GM12874 (cell line): Measurements from ENCODE around the gene STAB2.

Source experiments
- TF ChIP-seq, protein P1 (sequence below): IDR thresholded peaks from 2 replicates; pipeline ENCODE4 v1.5.1; 2011; ENCODE audit warnings: low read depth, mild to moderate bottlenecking, control low read depth, low read length, moderate library complexity; ENCODE audit not compliant: insufficient read depth

Gene STAB2

DNA sequence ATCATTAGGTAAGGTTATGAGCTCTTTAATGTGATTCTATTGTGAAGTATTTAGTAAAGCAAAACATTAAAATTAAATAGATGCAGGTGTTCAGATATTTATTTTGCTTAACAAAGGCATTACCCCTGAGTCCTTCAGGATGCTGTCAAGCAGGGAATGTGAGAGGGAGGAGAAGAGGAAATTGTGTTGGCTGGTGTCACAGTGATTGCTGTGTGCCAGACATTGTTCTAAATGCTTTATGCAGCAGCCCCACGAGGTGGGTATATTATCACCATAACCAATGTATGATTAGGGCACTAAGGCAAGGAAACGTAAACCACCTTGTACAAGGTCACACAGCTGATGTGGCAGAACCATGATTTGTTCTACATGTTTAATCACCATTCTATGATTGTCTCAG is 80.1 kb downstream of the STAB2 start:
- TF ChIP-seq, protein P1, sequence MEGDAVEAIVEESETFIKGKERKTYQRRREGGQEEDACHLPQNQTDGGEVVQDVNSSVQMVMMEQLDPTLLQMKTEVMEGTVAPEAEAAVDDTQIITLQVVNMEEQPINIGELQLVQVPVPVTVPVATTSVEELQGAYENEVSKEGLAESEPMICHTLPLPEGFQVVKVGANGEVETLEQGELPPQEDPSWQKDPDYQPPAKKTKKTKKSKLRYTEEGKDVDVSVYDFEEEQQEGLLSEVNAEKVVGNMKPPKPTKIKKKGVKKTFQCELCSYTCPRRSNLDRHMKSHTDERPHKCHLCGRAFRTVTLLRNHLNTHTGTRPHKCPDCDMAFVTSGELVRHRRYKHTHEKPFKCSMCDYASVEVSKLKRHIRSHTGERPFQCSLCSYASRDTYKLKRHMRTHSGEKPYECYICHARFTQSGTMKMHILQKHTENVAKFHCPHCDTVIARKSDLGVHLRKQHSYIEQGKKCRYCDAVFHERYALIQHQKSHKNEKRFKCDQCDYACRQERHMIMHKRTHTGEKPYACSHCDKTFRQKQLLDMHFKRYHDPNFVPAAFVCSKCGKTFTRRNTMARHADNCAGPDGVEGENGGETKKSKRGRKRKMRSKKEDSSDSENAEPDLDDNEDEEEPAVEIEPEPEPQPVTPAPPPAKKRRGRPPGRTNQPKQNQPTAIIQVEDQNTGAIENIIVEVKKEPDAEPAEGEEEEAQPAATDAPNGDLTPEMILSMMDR: no peak

DNA sequence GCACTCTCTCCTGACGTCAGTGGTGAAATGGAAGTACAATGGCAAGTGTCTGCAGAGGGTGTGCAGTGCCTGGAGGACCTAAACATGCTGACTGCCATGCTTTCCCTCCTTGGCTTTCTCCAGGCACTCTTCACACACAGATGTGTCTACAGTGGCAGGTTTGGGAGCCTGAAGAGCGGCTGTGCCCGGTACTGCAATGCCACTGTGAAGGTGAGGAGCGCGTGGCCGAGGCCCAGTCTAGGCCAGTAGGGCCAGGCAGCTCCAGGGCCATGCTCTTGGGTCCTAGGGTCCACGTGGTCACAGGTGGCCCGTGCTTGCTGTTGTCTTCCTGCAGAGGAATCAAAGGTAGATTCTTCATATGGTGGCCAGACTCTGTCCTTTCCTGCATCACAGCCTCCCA is 81.4 kb downstream of the STAB2 start:
- TF ChIP-seq, protein P1: no peak

DNA sequence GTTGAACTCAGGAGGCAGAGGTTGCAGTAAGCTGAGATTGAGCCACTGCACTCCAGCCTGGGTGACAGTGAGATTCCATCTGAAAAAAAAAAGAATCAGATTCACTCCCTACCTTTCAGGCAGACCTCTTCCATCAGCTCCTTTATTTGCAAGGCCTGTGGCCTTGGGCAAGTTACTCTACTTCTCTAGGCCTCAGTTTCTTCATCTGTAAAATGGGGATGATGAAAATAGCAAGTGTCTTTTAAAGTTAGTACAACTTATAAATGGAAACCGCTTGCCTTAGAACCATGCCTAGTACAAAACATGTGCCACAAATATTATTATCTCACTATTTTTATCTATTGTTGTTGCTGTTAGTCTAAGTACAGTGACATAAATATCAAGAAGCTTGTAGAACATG is 84.3 kb downstream of the STAB2 start:
- TF ChIP-seq, protein P1: no peak

DNA sequence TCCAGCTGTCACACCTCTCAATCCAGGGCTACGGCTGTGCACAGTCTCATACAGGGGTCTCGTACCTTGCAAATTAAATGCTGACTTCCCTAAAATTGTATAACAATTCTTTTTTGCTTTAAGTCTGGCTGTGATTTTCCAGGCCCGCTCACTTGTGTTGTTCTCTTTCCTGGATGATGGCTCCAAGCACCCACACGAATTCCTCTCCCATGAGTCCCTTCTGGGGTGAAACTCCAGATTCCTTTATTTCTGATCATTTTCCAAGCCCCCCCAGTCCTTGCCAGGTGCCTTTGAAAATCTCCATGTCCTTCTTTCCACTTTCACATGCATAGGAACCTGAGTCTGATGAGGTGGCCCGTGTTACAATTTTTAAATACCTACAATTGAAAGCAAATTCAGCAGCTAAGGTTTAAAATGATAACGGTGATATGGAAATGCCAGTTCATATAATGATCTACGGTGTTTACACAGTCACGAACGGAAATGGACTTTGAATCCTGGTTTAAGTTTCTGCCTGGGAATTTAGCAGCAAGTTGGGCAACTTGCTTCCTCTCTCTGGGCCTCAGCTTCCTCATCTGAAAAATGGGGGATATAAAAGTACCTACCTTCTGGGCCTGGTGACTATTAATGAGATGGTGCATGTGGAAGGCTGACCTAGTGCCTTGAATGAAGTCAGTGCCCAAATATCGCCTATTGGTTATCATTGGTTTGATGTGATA is 85.5 kb downstream of the STAB2 start:
- TF ChIP-seq, protein P1: no peak

DNA sequence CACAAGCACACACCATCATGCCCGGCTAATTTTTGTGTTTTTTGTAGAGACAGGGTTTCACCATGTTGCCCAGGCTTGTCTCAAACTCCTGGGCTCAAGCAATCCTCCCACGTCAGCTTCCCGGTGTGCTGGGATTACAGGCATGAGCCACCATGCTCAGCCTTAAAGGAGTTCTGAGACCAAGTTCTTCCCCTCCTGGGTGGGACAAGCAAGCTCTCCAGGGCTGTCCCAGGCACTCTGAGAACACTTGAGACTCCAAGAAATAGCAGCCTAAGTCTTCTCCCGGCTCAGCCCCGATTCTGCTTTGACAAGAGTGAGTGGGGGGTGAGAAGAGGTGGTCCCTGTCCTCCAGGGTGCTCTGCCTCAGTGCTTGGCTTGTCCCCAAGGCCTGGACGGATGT is 86.4 kb downstream of the STAB2 start:
- TF ChIP-seq, protein P1: no peak

DNA sequence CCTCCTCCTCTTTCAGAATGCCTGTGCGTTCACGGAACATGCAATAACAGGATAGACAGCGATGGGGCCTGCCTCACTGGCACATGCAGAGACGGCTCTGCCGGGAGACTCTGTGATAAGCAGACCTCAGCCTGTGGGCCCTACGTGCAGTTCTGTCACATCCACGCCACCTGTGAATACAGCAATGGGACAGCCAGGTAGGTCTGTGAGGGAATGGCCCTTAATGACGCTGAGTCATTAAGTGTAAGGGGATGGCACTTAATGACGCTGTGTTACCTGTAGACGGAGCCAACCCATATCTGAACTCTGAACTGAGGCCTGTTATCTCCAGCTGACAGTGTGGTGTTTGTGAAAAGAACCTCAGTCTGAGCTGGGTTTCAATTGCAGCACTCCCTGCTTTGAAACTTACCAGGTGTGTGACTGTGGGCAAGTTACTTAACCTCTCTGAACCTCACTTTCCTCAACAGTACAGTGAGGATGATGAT is 86.9 kb downstream of the STAB2 start:
- TF ChIP-seq, protein P1: no peak

DNA sequence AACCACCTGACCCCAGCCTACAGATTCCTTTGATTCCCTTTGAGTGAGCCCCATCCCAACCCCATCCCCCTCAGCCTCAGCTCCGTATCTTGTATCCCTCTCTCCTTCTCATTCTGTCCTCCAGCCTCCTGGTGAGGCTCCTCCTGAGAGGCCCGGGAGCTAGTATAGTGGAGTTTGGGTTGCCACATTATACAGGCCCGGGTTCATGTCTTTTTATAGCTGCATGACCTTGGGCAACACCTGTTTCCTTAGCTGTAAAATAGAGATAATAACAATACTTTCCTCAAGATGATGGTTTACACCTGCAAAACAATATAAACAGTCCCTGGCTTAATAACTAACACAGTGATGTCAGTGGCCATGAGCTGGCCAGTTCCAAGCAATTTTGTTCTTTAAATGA is 89.8 kb downstream of the STAB2 start:
- TF ChIP-seq, protein P1: no peak

DNA sequence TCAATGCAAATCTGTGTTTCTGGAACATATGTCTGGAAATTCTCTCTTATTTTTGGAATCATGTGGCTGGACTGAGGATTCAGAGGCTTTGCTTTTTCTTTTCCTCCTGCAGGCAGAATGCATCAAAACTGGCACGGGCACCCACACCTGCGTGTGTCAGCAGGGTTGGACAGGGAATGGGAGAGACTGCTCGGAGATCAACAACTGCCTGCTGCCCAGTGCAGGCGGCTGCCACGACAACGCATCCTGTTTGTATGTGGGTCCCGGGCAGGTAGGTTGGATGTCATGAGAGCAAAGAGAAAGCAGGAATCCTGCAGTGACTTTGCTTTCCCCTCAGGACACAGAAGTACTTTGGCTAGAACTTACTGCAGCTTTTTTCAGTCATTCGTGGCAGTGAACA is 90.3 kb downstream of the STAB2 start:
- TF ChIP-seq, protein P1: no peak
